Endothelial cell (in vitro differentiated cells): ENCODE measurements around the gene RAD51B. TPM values are rescaled to one million over a fixed set of nuclear protein-coding genes. Genes with fewer than 3 reads are reported as not detected.

Source experiments
- DNase-seq: peaks from one replicate; pipeline ENCODE4 v3.0.0; 2021; ENCODE audit warnings: low spot score
- H3K27ac Mint-ChIP-seq: one replicate; pipeline ENCODE4 v1.8.0; 2021; ENCODE audit warnings: mixed read lengths, inconsistent platforms; ENCODE audit not compliant: unreplicated experiment
- H3K27me3 Mint-ChIP-seq: one replicate; pipeline ENCODE4 v1.8.0; 2021; ENCODE audit warnings: mild to moderate bottlenecking, moderate library complexity, mixed read lengths, inconsistent platforms; ENCODE audit not compliant: unreplicated experiment
- H3K36me3 Mint-ChIP-seq: one replicate; pipeline ENCODE4 v1.8.0; 2021; ENCODE audit warnings: mild to moderate bottlenecking, low read depth, mixed read lengths, inconsistent platforms; ENCODE audit not compliant: unreplicated experiment
- H3K4me1 Mint-ChIP-seq: one replicate; pipeline ENCODE4 v1.8.0; 2021; ENCODE audit warnings: mild to moderate bottlenecking, mixed read lengths, inconsistent platforms; ENCODE audit not compliant: unreplicated experiment
- H3K4me3 Mint-ChIP-seq: one replicate; pipeline ENCODE4 v1.8.0; 2021; ENCODE audit warnings: mild to moderate bottlenecking, mixed read lengths, inconsistent platforms; ENCODE audit not compliant: unreplicated experiment
- H3K9me3 Mint-ChIP-seq: one replicate; pipeline ENCODE4 v1.8.0; 2021; ENCODE audit warnings: mixed read lengths, inconsistent platforms; ENCODE audit not compliant: unreplicated experiment
- total RNA-seq: library from RNA; stranded (reverse); fragmentation: NEBNext Ultra II Directional; extraction: Animal tissue kit (Norgen Biotek cat#: 25700); gene quantifications from one replicate; pipeline ENCODE4 v1.2.1, GENCODE V29; 2021; ENCODE audit not compliant: unreplicated experiment
- TF ChIP-seq, protein P1 (sequence below): fragments of 200-600 bp; sonication (generic); IDR thresholded peaks from one replicate; pipeline ENCODE4 v1.5.0; 2021; ENCODE audit warnings: antibody characterized with exemption; ENCODE audit not compliant: unreplicated experiment

RAD51B gene
- total RNA-seq, 1 donor from 2014 or later: 23.5 TPM

DNA sequence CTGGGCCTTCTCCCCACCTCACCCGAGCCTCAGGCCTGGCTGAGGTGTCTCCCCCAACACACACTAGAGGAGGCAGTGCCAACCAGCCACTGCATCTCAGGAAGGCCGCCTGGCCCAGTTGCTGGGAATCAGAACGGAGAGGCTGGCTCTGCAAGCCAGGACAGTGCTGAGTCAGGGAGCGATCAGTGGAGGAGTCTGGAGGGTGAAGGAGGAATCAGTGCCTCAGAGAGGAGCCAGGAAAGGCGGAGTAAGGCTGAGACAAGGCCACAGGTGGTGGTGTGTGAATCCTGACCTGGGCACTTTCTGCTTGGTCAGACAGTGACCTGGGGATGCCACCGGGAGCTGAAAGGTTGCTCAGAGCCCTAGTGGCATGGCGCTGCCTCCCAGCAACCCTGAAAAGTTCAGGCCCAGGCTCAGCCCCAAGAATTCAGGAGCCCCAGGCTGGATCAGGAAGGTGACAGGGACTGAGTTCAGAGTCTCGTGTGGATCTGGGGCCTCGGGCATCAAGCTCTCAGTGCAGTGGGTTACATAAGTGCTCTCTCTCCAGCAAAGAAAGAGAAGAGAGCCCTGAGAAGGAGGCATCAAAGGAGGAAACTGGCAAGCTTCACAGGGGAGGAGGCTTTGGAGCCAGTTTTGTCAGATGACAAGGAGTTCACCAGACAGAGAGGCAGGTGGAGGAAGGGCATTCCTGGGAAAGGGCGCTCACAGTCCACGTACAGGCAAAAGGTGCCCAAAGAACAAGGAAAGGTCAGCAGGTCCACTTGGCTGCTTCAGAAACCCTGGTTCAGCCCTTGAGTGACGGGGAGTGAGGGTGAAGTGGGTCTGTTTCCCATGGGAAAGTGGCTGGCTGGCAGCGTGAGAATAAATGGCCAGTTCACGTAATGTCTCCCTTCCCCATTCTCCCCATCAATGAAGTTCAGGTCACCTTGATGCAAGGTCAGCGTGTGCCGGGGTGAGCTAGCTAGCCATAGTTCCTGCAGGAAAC, 885.4 kb downstream of the RAD51B start:
- Mint-ChIP-seq H3K9me3 (no peaks in the 10 kb centered on the region), H3K27ac (no peak overlapping the region), H3K4me3 (no peak overlapping the region), H3K27me3 (no peaks in the 10 kb centered on the region), H3K36me3 (no peaks in the 10 kb centered on the region), H3K4me1 (peaks cover 9% of the 10 kb centered on the region)
- TF ChIP-seq, protein P1, sequence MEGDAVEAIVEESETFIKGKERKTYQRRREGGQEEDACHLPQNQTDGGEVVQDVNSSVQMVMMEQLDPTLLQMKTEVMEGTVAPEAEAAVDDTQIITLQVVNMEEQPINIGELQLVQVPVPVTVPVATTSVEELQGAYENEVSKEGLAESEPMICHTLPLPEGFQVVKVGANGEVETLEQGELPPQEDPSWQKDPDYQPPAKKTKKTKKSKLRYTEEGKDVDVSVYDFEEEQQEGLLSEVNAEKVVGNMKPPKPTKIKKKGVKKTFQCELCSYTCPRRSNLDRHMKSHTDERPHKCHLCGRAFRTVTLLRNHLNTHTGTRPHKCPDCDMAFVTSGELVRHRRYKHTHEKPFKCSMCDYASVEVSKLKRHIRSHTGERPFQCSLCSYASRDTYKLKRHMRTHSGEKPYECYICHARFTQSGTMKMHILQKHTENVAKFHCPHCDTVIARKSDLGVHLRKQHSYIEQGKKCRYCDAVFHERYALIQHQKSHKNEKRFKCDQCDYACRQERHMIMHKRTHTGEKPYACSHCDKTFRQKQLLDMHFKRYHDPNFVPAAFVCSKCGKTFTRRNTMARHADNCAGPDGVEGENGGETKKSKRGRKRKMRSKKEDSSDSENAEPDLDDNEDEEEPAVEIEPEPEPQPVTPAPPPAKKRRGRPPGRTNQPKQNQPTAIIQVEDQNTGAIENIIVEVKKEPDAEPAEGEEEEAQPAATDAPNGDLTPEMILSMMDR: no peak
- no peak for DNase-seq

DNA sequence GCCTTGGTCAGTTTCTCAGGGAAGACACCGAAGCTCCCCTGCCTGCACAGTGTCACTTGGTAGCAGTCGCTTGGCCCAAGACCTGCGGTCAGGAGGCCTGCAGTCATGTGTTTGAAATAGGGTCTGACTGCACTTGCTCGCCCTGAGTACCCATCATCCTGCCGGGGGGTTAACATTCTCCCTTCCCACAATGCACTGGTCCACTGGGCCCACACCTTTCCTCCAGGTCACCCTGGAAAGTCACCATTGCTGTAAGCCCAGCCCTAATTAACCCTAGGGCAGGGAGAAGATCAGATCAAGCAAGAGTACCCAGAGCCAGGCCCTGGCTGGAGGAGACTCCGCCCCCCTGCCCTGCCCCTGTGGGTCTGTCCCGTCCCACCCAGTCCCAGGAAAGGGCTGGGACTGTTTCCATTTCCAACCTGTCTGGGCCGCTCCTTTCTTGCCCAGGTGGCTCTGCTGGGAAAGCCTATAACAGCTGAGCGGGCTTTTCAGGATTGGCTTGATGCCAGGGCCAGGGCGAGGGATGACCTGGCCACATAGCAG, 886.2 kb downstream of the RAD51B start:
- Mint-ChIP-seq H3K9me3 (no peaks in the 10 kb centered on the region), H3K27me3 (no peaks in the 10 kb centered on the region), H3K27ac (no peak overlapping the region), H3K36me3 (no peaks in the 10 kb centered on the region), H3K4me1 (peaks cover 17% of the 10 kb centered on the region), H3K4me3 (no peak overlapping the region)
- DNase-seq: no peak
- TF ChIP-seq, protein P1: no peak

DNA sequence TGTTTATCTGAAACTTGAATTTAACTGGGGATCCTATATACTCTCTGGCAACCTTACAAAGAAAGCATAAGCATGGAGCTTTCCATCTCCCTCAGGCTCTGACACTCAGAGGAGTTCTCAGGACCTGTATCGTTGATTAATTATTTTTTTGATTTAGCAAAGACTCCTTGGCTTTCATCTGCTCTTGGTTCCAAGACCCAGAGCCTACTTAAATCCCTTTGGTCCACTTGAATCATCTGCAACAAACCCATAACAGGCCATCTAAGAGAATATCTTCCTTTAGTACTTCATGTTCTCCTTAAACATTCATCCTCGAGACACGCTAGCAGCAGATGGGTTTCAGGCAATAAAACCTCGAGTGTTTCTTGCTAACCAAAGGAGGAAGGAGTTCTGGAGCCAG, 887.9 kb downstream of the RAD51B start:
- Mint-ChIP-seq H3K9me3 (no peaks in the 10 kb centered on the region), H3K4me1 (peaks cover 34% of the 10 kb centered on the region), H3K27ac (no peak overlapping the region), H3K27me3 (no peaks in the 10 kb centered on the region), H3K36me3 (no peaks in the 10 kb centered on the region), H3K4me3 (no peak overlapping the region)
- TF ChIP-seq, protein P1: no peak
- DNase-seq: no peak

DNA sequence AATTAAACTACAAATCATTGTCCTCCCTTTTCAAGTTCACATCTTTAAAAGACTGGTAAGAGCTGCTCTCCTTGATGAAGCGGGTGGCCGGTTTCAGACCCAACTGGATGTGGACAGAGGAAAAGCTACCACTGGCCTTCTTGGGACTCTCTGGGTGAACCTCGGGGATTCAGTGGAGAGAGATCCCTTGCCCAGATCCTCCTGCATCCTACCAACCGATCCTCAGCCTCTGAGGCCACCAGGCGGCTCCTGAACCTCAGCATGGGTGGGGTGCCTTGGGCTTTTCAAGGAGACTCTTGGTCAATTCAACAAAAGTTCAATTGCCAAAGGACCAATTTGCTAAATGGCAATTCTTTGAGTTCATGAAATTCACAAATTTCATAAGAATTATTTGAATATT, 888.8 kb downstream of the RAD51B start:
- no peak for DNase-seq
- no peaks in the 10 kb centered on the region for H3K36me3 Mint-ChIP-seq
- H3K9me3 Mint-ChIP-seq: no peaks in the 10 kb centered on the region
- H3K4me3 Mint-ChIP-seq: no peak overlapping the region
- TF ChIP-seq, protein P1: no peak
- peaks cover 42% of the 10 kb centered on the region for H3K4me1 Mint-ChIP-seq
- no peaks in the 10 kb centered on the region for H3K27me3 Mint-ChIP-seq
- no peak overlapping the region for H3K27ac Mint-ChIP-seq

DNA sequence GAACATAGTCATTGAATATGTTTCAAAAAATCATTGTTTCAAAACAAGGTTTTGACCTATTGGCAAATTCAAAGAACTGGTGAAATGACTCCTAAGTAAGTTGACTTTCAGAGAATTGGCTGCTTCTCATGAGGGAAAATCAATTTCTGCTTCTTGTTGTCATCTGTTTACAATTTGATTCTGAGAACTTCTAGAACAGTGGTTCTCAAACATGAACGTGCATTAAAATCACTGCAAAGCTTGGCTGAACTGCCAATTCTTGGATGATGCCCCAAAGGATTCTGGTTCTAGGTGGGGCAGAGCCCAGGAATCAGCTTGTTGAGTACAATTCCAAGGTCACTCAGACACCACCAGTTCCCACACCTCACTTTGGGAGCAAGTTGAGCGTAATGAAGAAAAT, 889.4 kb downstream of the RAD51B start:
- no peak overlapping the region for H3K27ac Mint-ChIP-seq
- no peaks in the 10 kb centered on the region for H3K9me3 Mint-ChIP-seq
- no peak overlapping the region for H3K4me3 Mint-ChIP-seq
- H3K36me3 Mint-ChIP-seq: no peaks in the 10 kb centered on the region
- peaks cover 48% of the 10 kb centered on the region for H3K4me1 Mint-ChIP-seq
- H3K27me3 Mint-ChIP-seq: peaks cover under 1% of the 10 kb centered on the region
- DNase-seq: no peak
- TF ChIP-seq, protein P1: no peak
